LNCaP clone FGC (cell line): Measurements from ENCODE around the gene ST6GALNAC4.

Experiments
- DNase-seq: peaks from one replicate; pipeline ENCODE4 v3.0.0-alpha.2; 2011; ENCODE audit warnings: low read depth
- H3K4me3 ChIP-seq: 2 replicates; pipeline ENCODE4 v1.5.1; 2011; ENCODE audit warnings: mild to moderate bottlenecking, low read depth, low read length, control low read depth
- TF ChIP-seq, protein P1 (sequence below): IDR thresholded peaks from 2 replicates; pipeline ENCODE4 v1.5.1; 2012; ENCODE audit warnings: mild to moderate bottlenecking; ENCODE audit not compliant: control insufficient read depth, insufficient read depth; ENCODE audit errors: extremely low read depth

ST6GALNAC4 gene

GRCh38 chr9:127936347-127936852 is 19.6 kb upstream of the ST6GALNAC4 start:
- H3K4me3 ChIP-seq, result peak overlapping the region; percentile 68
- DNase-seq, result no peak

GRCh38 chr9:127935765-127936221 is 19.0 kb upstream of the ST6GALNAC4 start:
- H3K4me3 ChIP-seq, result peak overlapping the region; percentile 68; the same call in 1 of the 2 replicates
- TF ChIP-seq, protein P1, sequence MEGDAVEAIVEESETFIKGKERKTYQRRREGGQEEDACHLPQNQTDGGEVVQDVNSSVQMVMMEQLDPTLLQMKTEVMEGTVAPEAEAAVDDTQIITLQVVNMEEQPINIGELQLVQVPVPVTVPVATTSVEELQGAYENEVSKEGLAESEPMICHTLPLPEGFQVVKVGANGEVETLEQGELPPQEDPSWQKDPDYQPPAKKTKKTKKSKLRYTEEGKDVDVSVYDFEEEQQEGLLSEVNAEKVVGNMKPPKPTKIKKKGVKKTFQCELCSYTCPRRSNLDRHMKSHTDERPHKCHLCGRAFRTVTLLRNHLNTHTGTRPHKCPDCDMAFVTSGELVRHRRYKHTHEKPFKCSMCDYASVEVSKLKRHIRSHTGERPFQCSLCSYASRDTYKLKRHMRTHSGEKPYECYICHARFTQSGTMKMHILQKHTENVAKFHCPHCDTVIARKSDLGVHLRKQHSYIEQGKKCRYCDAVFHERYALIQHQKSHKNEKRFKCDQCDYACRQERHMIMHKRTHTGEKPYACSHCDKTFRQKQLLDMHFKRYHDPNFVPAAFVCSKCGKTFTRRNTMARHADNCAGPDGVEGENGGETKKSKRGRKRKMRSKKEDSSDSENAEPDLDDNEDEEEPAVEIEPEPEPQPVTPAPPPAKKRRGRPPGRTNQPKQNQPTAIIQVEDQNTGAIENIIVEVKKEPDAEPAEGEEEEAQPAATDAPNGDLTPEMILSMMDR, result no peak
- DNase-seq, result no peak

More at GRCh38 chr9:127936347-127936852, 19.6 kb upstream of the ST6GALNAC4 start:
- TF ChIP-seq, protein P1, result no peak

- no peak overlapping the region for H3K4me3 ChIP-seq
- TF ChIP-seq, protein P1, result no peak
- DNase-seq, result no peak
Measured at GRCh38 chr9:127934986-127935385, 18.1 kb upstream of the ST6GALNAC4 start.

GRCh38 chr9:127934248-127934647 is 17.4 kb upstream of the ST6GALNAC4 start:
- no peak for DNase-seq
- H3K4me3 ChIP-seq, result no peak overlapping the region
- TF ChIP-seq, protein P1, result no peak

- no peak for DNase-seq
- peak overlapping the region; percentile 49; the same call in 1 of the 2 replicates for H3K4me3 ChIP-seq
- TF ChIP-seq, protein P1, result no peak
Measured at GRCh38 chr9:127931092-127931881, 14.4 kb upstream of the ST6GALNAC4 start.

GRCh38 chr9:127930231-127931091 is 13.6 kb upstream of the ST6GALNAC4 start, which contains the start of gene PIP5KL1:
PIP5KL1 (minus strand) TSS chr9:127930777; CDS start chr9:127930752, 25 bp downstream.
- DNase-seq, result no peak
- TF ChIP-seq, protein P1, result no peak
- H3K4me3 ChIP-seq, result peak within 1 kb of the TSS; percentile 49
